NCI-H82 treated with DMSO at 0.1 percent for 48 hours (cell line): ENCODE results near the gene FBXL13.
"Not testable (repeated sequence)": the region's sequence is repeated elsewhere in the genome, so short reads cannot be mapped to it uniquely, and the experiment has no call there.

Source experiments
- DNase-seq: peaks from one replicate; lab custom pipeline; 2025; ENCODE audit not compliant: unreplicated experiment; lab: John Stamatoyannopoulos, UW

FBXL13 gene

DNA sequence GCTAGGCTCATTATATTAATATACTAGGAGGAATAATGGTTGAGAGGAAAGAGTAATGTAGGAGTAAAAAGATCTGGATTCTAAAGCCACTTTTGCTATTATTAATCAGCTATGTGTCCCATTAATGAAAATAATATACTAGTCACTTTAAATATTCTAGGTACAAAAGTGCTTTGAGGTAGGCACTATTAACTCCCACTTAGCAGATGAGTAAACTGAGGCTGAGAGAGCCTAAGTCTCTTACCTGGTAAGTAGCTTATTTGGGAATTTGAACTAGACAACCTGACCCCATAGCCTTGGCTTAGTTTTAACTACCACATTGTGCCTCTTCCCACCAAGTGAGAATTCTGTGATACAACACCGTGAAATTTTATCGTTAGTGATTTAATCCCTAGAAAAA, 6.3 kb upstream of the FBXL13 start:
- no peak for DNase-seq

DNA sequence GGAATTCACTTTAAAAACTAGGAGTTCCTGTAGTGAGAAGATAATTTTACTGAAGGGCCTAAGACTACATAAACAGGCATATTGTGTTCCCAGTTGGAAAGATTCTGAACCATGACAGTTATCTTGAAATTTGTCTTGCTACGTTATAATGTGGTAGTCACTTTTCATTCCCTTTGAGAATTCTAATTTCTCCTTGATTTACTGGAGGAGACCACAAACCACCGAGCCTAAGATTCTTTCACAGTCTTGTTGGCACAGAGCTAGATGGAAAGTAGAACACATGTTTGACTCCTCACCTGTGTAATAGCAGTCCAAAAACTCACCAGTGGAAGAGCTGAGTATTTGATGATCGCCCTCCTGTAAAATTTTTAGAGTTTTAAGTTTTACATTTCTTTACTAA, 5.2 kb upstream of the FBXL13 start:
- no peak for DNase-seq

DNA sequence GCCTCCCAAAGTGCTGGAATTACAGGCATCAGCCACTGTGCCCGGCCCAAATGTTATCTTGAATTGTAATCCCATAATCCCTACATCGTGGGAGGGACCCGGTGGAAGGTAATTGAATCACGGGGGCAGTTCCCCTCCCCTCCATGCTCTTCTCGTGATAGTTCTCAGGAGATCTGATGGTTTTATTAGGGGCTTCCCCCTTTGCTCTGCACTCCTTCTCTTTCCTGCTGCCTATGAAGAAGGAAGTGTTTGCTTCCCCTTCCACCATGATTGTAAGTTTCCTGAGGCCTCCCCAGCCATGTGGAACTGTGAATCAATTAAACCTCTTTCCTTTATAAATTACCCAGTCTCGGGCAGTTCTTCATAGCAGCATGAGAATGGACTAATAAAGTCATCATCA, 3.6 kb upstream of the FBXL13 start:
- DNase-seq = peak; percentile 25

DNA sequence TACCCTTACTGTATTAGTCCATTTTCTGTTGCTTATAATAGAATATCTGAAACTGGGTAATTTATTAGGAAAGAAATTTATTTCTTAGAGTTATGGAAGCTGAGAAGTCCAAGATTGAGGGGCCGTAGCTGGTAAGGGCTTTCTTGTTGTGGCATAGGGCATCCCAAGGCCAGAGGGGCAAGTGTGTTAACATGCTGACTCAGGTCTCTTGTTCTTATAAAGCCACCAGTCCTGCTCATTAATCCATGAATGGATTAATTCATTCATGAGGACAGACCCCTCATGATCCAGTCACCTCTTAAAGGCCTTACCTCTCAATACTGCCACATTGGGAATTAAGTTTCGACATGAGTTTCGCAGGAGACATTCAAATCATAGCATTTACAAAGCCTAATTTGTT, 2.7 kb upstream of the FBXL13 start:
- DNase-seq = no peak

DNA sequence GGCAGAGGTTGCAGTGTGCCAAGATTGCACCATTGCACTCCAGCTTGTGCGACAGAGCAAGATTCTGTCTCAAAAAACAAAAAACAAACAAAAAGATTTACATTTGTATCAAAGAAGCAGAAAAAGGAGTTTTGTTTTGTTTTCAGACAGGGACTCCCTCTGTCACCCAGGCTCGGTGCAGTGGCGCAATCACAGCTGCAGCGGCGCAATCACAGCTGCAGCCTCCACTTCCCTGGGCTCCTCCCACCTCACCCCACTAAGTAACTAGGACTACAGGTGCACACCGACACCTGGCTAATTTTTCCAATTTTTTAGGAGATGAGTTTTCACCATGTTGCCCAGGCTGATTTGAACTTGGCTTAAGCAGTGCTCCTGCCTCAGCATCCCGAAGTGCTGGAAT, 2.2 kb upstream of the FBXL13 start:
- no peak for DNase-seq

DNA sequence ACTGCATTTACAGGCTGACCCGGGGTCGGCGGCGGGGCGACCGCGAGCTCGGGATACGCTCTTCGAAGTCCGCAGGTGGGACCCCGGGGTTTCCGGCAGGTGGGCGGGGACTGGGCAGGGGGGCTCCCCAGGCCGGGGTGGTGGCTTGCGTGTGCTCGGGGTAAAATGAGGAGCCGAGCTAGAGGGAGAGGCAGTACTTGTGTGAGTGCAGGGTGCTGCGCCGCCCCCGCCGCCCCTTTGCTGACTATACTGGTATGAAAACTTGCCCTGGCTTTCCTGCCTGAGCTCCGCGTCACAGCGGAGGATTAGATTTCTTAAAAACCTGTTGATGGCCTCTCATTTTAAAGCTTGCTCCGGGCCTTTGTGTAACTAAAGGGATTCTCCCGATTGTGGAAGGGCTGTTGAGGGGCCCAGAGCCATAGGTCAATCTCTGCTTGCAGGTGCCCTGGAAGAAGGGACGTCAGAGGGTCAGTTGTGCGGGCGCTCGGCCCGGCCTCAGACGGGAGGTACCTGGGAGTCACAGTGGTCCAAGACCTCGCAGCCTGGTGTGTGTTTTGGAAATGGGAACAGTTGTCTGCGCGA, 832 bp upstream of the FBXL13 start:
- DNase-seq = peak; percentile 5

DNA sequence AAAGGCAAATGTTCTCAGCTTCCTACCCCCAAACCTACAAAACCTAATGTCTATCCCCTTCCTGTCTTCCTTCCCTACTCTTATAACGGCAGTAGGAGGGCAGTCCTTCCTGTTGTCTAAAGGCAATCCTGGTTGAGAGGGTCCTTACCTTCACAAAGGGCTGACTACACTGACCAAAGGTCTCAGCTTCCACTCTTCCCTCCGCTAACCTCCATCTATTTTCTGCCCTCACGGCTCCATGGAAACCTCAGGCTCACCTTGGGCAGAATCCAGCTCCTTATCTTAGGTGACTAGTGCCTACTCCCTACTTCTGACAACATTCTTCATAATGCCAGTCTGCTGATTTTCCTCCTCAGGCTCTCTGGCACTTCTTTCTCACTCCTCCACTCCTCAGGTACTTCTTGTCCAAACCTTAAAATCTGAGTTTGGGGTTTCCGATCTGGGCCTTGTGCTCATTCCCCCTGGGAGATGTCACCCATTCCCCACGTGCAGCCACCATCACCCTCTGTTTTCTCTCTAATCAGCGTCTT, 542 bp downstream of the FBXL13 start:
- no peak for DNase-seq

DNA sequence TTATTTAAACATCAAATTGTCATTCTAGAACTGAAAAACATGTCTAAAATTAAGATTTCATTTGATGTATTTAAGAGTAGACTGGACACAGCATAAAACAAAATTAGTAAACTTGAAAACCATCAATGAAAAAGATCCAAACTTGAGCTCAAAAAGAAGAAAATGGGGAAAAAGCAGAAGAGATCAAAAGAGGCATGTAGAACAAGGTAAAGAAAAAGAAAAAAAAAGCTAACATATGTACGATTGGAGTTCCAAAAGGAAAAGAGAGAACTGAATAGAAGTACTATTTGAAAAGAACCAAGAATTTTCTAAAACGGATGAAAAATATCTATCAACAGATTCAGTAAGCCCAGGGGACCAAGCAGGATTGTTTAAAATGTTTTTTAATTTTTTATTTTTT, 3.6 kb downstream of the FBXL13 start:
- DNase-seq = no peak

DNA sequence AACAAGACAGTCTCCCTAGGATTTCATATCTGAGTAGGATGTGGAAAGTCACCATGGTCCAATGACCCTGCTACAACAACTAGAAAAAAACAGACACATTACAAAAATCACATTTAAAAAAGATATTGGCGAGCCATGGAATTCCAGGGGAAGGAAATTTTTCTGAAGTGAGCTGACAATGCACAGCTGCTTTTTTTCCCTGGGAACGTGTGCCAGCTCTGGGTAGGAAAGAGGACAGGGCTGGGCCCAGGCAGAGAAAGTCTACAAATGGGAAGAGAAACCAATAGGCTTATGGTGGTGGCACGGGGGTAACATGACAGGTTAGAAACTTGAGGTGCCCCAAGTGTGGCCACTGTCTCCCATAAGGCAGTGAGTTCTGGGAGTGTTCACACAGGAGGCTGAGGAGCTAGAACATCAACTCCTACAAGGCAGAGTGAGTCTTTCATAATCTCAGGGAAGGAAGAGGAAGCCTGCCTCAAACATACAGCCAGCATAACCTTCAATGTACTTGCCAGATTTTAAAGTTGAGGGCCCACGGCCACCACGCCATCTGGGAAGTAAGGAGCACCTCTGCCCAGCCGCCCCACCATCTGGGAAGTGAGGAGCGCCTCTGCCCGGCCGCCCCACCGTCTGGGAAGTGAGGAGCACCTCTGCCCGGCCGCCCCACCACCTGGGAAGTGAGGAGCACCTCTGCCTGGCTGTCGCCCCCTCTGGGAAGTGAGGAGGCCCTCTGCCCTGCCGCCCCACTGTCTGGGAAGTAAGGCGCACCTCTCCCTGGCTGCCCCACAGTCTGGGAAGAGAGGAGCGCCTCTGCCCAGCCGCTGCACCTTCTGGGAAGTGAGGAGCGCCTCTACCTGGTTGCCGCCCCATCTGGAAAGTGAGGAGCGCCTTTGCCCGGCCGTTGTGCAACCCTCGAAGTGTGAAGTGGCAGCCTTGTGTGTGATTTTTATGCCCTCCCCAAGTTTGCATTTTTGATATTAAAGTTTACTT, 5.9 kb downstream of the FBXL13 start:
- no peak for DNase-seq

DNA sequence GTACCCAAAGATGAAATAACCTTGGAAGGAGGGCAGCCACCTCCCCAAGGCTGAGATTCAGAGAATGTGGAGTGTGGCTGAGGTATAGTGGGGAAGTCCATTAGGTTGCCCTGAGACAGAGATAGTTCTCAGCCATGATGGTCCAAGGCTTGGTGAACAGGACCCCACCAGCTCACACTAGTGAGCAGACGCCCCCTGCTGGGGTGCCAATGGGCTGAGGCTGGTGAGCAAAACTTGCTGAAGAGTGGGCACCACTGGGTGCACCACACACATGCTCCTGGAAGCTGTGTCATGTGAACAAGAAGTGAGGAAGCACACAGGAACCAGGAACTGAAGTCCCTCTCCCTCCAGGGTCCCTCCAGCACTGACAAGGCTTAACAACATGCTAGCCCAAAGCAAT, 8.9 kb downstream of the FBXL13 start:
- no peak for DNase-seq

DNA sequence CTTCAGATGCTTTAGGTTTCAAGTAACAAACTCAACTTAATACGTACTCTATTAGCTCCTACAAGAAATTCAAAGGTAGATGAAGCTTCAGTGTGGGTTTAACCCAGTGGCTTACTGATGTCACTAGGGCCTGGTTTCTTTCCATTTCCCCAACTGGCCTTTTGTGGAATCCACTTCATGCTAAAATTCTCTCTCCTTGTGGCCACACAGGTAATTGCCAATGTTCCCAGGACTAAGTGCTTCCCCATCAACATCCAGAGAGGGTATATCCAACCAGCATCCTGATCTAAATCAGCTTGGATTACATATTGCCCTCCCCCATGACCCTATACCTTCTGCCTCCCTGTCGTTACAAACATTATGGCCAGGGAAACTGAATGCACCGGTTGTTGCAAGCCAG, 10.7 kb downstream of the FBXL13 start:
- DNase-seq = no peak

DNA sequence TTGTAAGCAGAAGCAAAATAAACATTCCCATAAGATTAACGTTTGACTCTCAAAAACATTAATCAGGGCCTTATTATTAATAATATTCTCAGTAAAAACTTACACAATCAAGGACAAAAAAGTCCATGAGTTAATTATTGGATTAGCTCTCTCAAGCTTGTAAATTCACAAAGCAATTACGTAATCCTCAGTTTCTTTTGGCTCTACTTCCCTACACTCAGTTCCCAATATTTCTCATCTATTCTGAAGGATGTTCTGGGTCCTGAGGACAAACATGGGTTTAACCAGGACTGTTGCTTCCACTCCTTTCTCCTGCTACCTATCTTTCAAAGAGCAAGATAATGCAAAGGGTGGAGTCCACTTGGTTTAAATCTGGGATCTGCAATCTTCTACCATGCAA, 15.1 kb downstream of the FBXL13 start:
- DNase-seq = no peak

DNA sequence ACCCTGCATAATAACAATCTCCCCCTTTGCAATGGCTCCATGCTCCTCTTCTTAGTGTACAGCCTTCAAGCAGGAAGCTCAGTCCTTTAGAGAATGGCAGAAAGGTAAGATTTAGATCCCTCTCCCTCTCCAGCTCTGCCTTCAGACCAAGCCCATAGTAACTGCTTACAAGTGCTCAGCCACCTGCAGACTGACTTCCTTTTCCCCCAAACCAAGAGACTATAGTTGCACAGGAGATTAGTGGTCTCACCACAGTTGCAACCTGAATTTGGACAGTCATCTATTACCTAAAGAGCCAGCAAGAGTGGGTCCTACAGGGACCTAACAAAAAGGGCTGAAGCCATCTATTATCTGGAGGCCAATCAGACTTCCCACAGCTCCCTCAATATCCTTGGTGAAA, 16.5 kb downstream of the FBXL13 start:
- no peak for DNase-seq

DNA sequence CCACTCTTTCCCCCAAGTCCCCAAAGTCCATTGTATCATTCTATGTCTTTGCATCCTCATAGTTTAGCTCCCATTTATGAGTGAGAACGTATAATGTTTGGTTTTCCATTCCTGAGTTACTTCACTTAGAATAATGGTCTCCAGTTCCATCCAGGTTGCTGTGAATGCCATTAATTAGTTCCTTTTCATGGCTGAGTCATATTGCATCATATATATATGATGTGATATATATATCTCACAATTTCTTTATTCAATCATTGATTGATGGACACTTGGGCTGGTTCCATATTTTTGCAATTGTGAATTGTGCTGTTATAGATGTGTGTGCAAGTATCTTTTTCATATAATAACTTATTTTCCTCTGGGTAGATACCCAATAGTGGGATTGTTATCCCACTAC, 18.6 kb downstream of the FBXL13 start:
- DNase-seq = not testable (repeated sequence)

DNA sequence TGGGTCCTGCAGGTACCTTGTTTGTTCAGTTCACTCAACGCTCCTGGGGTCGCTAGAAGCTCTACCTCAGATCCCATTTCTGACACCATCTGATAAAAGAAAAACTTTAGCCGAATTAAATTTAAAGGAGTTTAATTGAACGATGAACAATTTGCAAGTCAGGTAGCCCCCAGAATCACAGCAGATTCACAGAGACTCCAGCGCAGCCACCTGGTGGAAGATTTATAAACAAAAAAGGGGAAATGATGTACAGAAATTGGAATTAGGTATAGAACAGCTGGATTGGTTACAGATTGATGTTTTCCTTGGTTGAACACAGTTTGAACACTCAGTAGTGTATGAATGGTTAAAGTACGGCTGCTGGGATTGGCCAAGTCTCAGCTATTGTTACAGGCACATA, 23.1 kb downstream of the FBXL13 start:
- DNase-seq = no peak

DNA sequence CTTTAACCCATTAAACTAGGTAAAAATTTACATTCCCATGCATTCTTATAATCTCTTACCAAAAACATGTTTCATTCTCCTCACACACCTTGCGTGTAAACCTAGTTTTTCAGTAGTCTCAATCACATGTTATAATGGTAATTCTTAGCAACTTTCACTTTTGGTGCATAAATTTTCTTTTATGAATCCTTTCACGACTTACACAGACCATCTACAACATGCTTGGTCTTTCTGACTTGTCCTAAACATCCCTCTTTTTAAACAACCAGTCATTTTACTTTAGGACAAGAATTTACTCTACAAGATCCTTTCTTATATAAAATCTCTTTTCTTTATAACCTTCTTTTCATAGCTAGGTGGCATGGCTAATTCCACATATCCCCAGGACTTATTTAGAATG, 25.8 kb downstream of the FBXL13 start:
- no peak for DNase-seq

DNA sequence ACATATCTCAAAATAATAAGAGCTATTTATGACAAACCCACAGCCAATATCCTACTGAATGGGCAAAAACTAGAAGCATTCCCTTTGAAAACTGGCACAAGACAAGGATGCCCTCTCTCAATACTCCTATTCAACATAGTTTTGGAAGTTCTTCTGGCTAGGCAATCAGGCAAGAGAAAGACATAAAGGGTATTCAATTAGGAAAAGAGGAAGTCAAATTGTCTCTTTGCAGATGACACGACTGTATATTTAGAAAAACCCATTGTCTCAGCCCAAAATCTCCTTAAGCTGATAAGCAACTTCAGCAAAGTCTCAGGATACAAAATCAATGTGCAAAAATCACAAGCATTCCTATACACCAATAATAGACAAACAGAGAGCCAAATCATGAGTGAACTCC, 32.8 kb downstream of the FBXL13 start:
- DNase-seq = not testable (repeated sequence)

DNA sequence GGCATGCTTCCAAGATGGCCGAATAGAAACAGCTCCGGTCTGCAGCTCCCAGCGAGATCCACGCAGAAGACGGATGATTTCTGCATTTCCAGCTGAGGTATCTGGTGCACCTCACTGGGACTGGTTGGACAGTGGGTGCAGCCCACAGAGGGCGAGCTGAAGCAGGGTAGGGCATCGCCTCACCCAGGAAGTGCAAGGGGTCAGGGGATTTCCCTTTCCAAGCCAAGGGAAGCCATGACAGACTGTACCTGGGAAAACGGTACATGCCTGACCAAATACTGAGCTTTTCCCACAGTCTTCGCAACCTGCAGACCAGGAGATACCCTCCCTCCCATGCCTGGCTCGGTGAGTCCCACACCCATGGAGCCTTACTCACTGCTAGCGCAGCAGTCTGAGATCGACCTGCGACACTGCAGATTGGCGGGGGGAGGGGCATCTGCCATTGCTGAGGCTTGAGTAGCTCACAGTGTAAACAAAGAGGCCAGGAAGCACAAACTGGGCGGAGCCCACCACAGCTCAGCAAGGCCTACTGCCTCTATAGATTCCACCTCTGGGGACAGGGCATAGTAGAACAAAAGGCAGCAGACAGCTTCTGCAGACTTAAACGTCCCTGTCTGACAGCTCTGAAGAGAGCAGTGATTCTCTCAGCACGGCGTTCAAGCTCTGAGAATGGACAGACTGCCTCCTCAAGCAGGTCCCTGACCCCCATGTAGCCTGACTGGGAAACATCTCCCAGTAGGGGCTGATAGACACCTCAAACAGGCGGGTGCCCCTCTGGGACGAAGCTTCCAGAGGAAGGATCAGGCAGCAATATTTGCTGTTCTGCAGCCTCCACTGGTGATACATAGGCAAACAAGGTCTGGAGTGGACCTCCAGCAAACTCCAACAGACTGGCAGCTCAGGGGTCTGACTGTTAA, 36.5 kb downstream of the FBXL13 start:
- not testable (repeated sequence) for DNase-seq

DNA sequence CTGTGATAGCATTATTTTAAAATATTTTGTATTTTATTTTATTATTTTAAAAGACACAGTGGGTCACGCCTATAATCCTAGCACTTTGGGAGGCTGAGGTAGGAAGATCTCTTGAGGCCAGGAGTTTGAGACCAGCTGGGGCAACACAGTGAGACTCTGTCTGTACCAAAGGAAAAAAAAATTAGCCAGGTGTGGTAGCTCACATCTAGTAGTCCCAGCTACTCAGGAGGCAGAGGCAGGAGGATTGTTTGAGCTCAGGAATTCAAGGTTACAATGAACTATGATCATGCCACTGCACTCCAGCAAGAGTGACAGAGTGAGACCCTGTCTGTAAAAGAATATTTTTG, 37.1 kb downstream of the FBXL13 start:
- DNase-seq = no peak

DNA sequence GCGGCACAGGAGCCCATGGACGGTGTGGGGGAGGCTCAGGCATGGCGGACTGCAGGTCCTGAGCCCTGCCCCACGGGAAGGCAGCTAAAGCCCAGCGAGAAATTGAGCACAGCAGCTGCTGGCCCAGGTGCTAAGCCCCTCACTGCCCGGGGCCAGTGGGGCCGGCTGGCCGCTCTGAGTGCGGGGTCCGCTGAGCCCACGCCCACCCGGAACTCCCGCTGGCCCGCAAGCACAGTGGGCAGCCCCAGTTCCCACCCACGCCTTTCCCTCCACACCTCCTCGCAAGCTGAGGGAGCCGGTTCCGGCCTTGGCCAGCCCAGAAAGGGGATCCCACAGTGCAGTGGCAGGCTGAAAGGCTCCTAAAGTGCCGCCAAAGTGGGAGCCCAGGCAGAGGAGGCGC, 40.3 kb downstream of the FBXL13 start:
- not testable (repeated sequence) for DNase-seq

DNA sequence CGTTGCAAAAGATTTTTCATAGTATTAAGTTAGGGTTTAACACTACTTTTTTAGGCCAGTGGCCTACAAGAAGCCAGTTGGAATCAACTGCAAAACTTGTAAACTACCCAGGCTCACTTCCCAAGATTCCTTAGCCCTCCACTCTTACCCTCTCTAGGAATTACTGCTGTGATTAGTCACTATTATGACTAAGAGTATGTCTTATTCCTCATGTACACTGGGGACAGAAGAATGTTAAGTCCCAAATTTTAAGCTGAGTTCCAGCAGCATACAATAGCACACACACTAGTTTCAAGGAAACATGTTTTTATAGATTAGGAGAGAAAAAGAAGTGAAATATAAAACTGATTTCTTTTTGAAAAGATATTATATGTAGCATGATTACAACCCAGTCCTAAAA, 42.8 kb downstream of the FBXL13 start:
- no peak for DNase-seq
